Cardiac muscle cell (in vitro differentiated cells and primary cell): Measurements from ENCODE around the gene CERCAM. TPM values are rescaled to one million over a fixed set of nuclear protein-coding genes. Genes with fewer than 3 reads are reported as not detected.
"Not testable (repeated sequence)": the region's sequence is repeated elsewhere in the genome, so short reads cannot be mapped to it uniquely, and the experiment has no call there.

ENCODE experiments used
- DNase-seq, 2 donors: peaks; one replicate each; pipeline versions ENCODE4 v3.0.0 to v3.0.0-alpha.2; 2010 to 2017; ENCODE audit warnings: low read depth in 1 of 2, low spot score in 1 of 2
- H3K27ac ChIP-seq: fragments of 200-600 bp; sonication (generic); 2 replicates; pipeline ENCODE4 v1.5.1; 2016
- H3K27me3 ChIP-seq: fragments of 200-600 bp; sonication (generic); 2 replicates; pipeline ENCODE4 v1.6.0; 2016; ENCODE audit warnings: control low read depth
- H3K36me3 ChIP-seq: fragments of 200-600 bp; sonication (generic); 2 replicates; pipeline ENCODE4 v1.5.1; 2016; ENCODE audit warnings: control low read depth
- H3K4me1 ChIP-seq: fragments of 200-600 bp; sonication (generic); 2 replicates; pipeline ENCODE4 v1.8.1; 2017; ENCODE audit warnings: low read depth, mild to moderate bottlenecking, mixed run types
- H3K4me3 ChIP-seq: fragments of 200-600 bp; sonication (generic); 2 replicates; pipeline ENCODE4 v1.5.1; 2016; ENCODE audit warnings: mild to moderate bottlenecking
- H3K9me3 ChIP-seq: fragments of 200-600 bp; sonication (generic); 2 replicates; pipeline ENCODE4 v1.5.1; 2017; ENCODE audit warnings: low read depth, mild to moderate bottlenecking, control low read depth
- polyA plus RNA-seq: library from polyadenylated mRNA; unstranded; fragments of >200 nt; fragmentation: Nextera tagmentation; extraction: Ambion mirVana; gene quantifications from 2 replicates; pipeline ENCODE4 v1.2.1, GENCODE V29; 2016
- total RNA-seq: library from RNA; depleted of rRNA; stranded (reverse); fragments of >200 nt; gene quantifications from 2 replicates; pipeline ENCODE4 v1.2.3, GENCODE V29; 2016
- TF ChIP-seq, protein P1 (sequence below): IDR thresholded peaks from 2 replicates; pipeline ENCODE4 v1.5.1; 2012; ENCODE audit warnings: low read depth, mild to moderate bottlenecking, low read length

Gene CERCAM
- total and polyA plus RNA-seq, 2 experiments from 2014 or later = 38.6 to 53.8 TPM

DNA sequence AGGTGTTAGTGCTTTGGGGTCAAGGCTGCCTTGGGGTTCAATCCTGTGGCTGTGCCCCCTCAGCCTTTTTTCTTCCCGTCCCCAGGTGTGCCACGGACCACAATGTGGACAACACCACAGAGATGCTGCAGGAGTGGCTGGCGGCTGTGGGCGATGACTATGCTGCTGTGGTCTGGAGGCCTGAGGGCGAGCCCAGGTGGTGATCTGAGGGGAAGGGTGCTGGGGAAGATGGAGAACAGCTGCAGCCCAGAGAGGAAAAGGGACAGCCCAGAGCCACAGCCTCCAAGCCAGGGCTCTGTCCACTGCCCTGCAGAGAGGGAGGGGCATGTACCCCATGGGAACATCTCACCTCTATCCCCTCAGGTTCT lies 2.1 kb downstream of the CERCAM start:
- DNase-seq = no peak
- TF ChIP-seq, protein P1, sequence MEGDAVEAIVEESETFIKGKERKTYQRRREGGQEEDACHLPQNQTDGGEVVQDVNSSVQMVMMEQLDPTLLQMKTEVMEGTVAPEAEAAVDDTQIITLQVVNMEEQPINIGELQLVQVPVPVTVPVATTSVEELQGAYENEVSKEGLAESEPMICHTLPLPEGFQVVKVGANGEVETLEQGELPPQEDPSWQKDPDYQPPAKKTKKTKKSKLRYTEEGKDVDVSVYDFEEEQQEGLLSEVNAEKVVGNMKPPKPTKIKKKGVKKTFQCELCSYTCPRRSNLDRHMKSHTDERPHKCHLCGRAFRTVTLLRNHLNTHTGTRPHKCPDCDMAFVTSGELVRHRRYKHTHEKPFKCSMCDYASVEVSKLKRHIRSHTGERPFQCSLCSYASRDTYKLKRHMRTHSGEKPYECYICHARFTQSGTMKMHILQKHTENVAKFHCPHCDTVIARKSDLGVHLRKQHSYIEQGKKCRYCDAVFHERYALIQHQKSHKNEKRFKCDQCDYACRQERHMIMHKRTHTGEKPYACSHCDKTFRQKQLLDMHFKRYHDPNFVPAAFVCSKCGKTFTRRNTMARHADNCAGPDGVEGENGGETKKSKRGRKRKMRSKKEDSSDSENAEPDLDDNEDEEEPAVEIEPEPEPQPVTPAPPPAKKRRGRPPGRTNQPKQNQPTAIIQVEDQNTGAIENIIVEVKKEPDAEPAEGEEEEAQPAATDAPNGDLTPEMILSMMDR = no peak
- H3K27me3 ChIP-seq = peaks cover 7% of the 10 kb centered on the region
- H3K36me3 ChIP-seq = no peaks in the 10 kb centered on the region
- no peak overlapping the region for H3K27ac ChIP-seq
- H3K4me1 ChIP-seq = peaks cover 8% of the 10 kb centered on the region
- no peaks in the 10 kb centered on the region for H3K9me3 ChIP-seq
- H3K4me3 ChIP-seq = no peak overlapping the region

- not testable (repeated sequence) for H3K4me3 ChIP-seq, H3K27ac ChIP-seq, H3K9me3 ChIP-seq, H3K36me3 ChIP-seq, H3K27me3 ChIP-seq, DNase-seq, H3K4me1 ChIP-seq
These were observed 2.7 kb downstream of the CERCAM start for GRCh38 chr9:128423356-128423755.

DNA sequence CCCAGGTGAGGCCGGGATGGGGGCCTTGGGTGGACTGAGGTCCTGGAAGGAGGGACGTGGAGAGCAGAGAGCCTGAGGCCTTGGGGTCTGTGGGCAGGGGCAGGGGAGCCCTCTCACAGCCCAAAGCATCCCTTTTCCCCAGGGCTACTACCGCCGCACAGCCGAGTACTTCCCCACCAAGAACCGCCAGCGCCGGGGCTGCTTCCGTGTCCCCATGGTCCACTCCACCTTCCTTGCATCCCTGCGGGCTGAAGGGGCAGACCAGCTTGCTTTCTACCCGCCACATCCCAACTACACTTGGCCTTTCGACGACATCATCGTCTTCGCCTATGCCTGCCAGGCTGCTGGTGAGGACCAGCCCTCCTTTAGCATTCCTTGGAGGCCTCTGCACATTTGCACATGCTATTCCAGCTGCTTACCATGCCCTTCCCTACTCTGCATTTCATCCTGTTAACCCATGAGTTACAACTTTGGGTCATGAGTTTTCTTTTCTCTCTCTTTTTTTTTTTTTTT lies 3.7 kb downstream of the CERCAM start:
- no peak for DNase-seq
- no peaks in the 10 kb centered on the region for H3K36me3 ChIP-seq
- TF ChIP-seq, protein P1 = no peak
- H3K4me1 ChIP-seq = peaks cover 2% of the 10 kb centered on the region
- no peak overlapping the region for H3K4me3 ChIP-seq
- H3K27ac ChIP-seq = no peak overlapping the region
- H3K27me3 ChIP-seq = peaks cover 3% of the 10 kb centered on the region
- no peaks in the 10 kb centered on the region for H3K9me3 ChIP-seq

GRCh38 chr9:128428644-128429512 lies 8.2 kb downstream of the CERCAM start:
- TF ChIP-seq, protein P1 = no peak
- peak in 1 of 2 donors; percentile 80 for DNase-seq
- peak overlapping the region; percentile 16 for H3K27ac ChIP-seq

GRCh38 chr9:128429513-128430086 lies 8.9 kb downstream of the CERCAM start:
- DNase-seq = peak in 1 of 2 donors; percentile 43
- no peaks in the 10 kb centered on the region for H3K27me3 ChIP-seq
- TF ChIP-seq, protein P1 = no peak
- H3K4me3 ChIP-seq = no peak overlapping the region
- no peaks in the 10 kb centered on the region for H3K4me1 ChIP-seq
- no peaks in the 10 kb centered on the region for H3K36me3 ChIP-seq
- H3K9me3 ChIP-seq = no peaks in the 10 kb centered on the region
- no peak overlapping the region for H3K27ac ChIP-seq

More at GRCh38 chr9:128428644-128429512, 8.2 kb downstream of the CERCAM start:
- no peaks in the 10 kb centered on the region for H3K4me1 ChIP-seq
- H3K36me3 ChIP-seq = no peaks in the 10 kb centered on the region
- H3K4me3 ChIP-seq = no peak overlapping the region
- H3K9me3 ChIP-seq = no peaks in the 10 kb centered on the region
- H3K27me3 ChIP-seq = no peaks in the 10 kb centered on the region

GRCh38 chr9:128431207-128431606 lies 10.6 kb downstream of the CERCAM start:
- DNase-seq = no peak
- no peaks in the 10 kb centered on the region for H3K36me3 ChIP-seq
- no peaks in the 10 kb centered on the region for H3K9me3 ChIP-seq
- TF ChIP-seq, protein P1 = no peak
- H3K4me3 ChIP-seq = no peak overlapping the region
- no peak overlapping the region for H3K27ac ChIP-seq
- H3K27me3 ChIP-seq = no peaks in the 10 kb centered on the region
- no peaks in the 10 kb centered on the region for H3K4me1 ChIP-seq
